Measurements from ENCODE around the gene FOXE1. TPM values are rescaled to one million over a fixed set of nuclear protein-coding genes. Genes with fewer than 3 reads are reported as not detected.

The FOXE1 gene
- 0.12 TPM in 1 of 2 replicates, not detected in the other for total RNA-seq

DNA sequence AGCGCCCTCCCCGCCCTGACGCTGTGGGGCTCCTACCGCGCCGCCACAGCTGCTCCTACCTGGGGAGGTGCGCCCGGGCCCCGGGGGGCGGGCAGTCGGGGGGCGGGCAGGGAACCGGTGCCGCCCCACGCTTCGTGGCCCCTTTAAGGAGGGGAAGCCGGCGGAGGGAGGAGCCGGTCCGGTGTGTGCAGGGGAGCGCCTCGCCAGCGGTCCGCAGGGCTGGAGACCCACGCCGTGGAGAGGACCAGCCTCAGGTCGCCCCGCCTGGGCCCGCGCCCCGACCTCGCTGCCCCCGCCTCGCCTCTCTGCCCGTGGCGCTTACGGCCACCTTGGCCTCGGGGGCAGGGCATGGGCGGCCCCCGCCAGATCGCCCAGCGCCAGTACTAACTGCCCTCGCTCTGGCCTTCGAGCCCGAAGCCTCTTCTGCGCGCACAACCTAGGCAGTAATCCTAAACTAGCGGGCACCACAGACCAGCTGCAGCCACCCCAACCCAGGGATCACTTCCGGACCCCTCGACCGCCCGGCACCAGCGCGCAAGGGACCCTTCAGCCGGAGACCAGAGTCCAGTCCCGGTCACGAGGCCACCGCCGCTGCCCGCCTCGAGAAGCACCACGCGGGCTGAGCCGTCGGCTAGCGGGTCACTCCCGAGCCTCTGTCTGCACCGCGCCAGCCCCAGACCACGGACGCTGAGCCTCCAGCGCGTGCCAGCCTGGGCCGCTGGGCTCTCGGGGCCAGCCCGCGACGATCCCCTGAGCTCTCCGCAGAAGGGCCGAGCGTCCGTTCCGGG lies at the start of gene FOXE1:
Gene FOXE1 (plus strand): TSS at position 171 of the 788 bp plus-strand sequence. CDS start 689 bp downstream, outside the sequence.

Other genes with a start within 250 kb of the FOXE1 start
- 16.3 and 21.1 TPM in 2 replicates for gene TSTD2, start 219.9 kb upstream of the FOXE1 start, total RNA-seq
- 30.2 and 37.6 TPM in 2 replicates for gene NCBP1, start 219.4 kb upstream of the FOXE1 start, total RNA-seq
- 5.8 and 7.3 TPM in 2 replicates for gene XPA, start 155.9 kb upstream of the FOXE1 start, total RNA-seq
- gene TRMO, start 69.3 kb downstream of the FOXE1 start, total RNA-seq = 18.7 and 19.8 TPM in 2 replicates
- gene HEMGN, start 84.9 kb downstream of the FOXE1 start, total RNA-seq = not detected in 2 replicates
- 5.5 and 5.8 TPM in 2 replicates for gene ANP32B, start 130.1 kb downstream of the FOXE1 start, total RNA-seq
- gene NANS, start 203.5 kb downstream of the FOXE1 start, total RNA-seq = 44.6 and 44.7 TPM in 2 replicates